ENCODE results near the gene HBQ1.
A peak's percentile ranks its signal among the peaks of the same experiment; 100 is the strongest.
"Not testable (repeated sequence)": the region's sequence is repeated elsewhere in the genome, so short reads cannot be mapped to it uniquely, and the experiment has no call there.

The HBQ1 gene

GRCh38 chr16:192686-193085 is 12.4 kb downstream of the HBQ1 start:
- no peak for DNase-seq (ENCODE audit: low read depth)
- H3K4me3 ChIP-seq (ENCODE audit: low read depth, low read length): no peak overlapping the region

- no peak overlapping the region for H3K4me3 ChIP-seq (ENCODE audit: low read depth, low read length)
- DNase-seq (ENCODE audit: low read depth): no peak
Observed at GRCh38 chr16:193441-193840, 13.2 kb downstream of the HBQ1 start.

- DNase-seq (ENCODE audit: low read depth): peak; percentile 31
- no peak overlapping the region for H3K4me3 ChIP-seq (ENCODE audit: low read depth, low read length)
Observed at GRCh38 chr16:194516-194915, 14.3 kb downstream of the HBQ1 start.

GRCh38 chr16:200388-200787 is 20.1 kb downstream of the HBQ1 start:
- DNase-seq (ENCODE audit: low read depth): peak; percentile 22
- no peak overlapping the region for H3K4me3 ChIP-seq (ENCODE audit: low read depth, low read length)

GRCh38 chr16:203246-203645 is 23.0 kb downstream of the HBQ1 start:
- no peak for DNase-seq (ENCODE audit: low read depth)
- H3K4me3 ChIP-seq (ENCODE audit: low read depth, low read length): no peak overlapping the region

GRCh38 chr16:204046-204445 is 23.8 kb downstream of the HBQ1 start:
- H3K4me3 ChIP-seq (ENCODE audit: low read depth, low read length); DNase-seq (ENCODE audit: low read depth): not testable (repeated sequence)

GRCh38 chr16:209359-209758 is 29.1 kb downstream of the HBQ1 start:
- not testable (repeated sequence) for DNase-seq (ENCODE audit: low read depth); H3K4me3 ChIP-seq (ENCODE audit: low read depth, low read length)

GRCh38 chr16:211631-212180 is 31.4 kb downstream of the HBQ1 start:
- H3K4me3 ChIP-seq (ENCODE audit: low read depth, low read length); DNase-seq (ENCODE audit: low read depth): not testable (repeated sequence)

GRCh38 chr16:212999-213398 is 32.7 kb downstream of the HBQ1 start:
- no peak for DNase-seq (ENCODE audit: low read depth)
- no peak overlapping the region for H3K4me3 ChIP-seq (ENCODE audit: low read depth, low read length)

- DNase-seq (ENCODE audit: low read depth): no peak
- H3K4me3 ChIP-seq (ENCODE audit: low read depth, low read length): no peak overlapping the region
Observed at GRCh38 chr16:220021-220420, 39.8 kb downstream of the HBQ1 start.

- peak overlapping the region; percentile 97 for H3K4me3 ChIP-seq (ENCODE audit: low read depth, low read length)
- DNase-seq (ENCODE audit: low read depth): no peak
Observed at GRCh38 chr16:228151-228851, 48.0 kb downstream of the HBQ1 start.

GRCh38 chr16:228852-229730 is 48.8 kb downstream of the HBQ1 start, which contains the start of gene LUC7L:
Gene LUC7L, minus strand, starts transcription at chr16:229449. Its CDS starts 110 bp downstream, at chr16:229339.
- H3K4me3 ChIP-seq (ENCODE audit: low read depth, low read length): peak within 1 kb of the TSS; percentile 97

GRCh38 chr16:229731-230281 is 49.5 kb downstream of the HBQ1 start:
- peak overlapping the region; percentile 97 for H3K4me3 ChIP-seq (ENCODE audit: low read depth, low read length)
- DNase-seq (ENCODE audit: low read depth): no peak

More at GRCh38 chr16:228852-229730, 48.8 kb downstream of the HBQ1 start, which contains the start of gene LUC7L:
- peak; percentile 52 for DNase-seq (ENCODE audit: low read depth)

- not testable (repeated sequence) for H3K4me3 ChIP-seq (ENCODE audit: low read depth, low read length); DNase-seq (ENCODE audit: low read depth)
Observed at GRCh38 chr16:230351-230750, 50.1 kb downstream of the HBQ1 start.
